ENCODE data around the gene NFKB2. TPM values are rescaled to one million over a fixed set of nuclear protein-coding genes. Genes with fewer than 3 reads are reported as not detected.

Gene NFKB2
- total RNA-seq, 4 donors from 2014 or later, result 19.3 to 49.2 (median 31.8) TPM

DNA sequence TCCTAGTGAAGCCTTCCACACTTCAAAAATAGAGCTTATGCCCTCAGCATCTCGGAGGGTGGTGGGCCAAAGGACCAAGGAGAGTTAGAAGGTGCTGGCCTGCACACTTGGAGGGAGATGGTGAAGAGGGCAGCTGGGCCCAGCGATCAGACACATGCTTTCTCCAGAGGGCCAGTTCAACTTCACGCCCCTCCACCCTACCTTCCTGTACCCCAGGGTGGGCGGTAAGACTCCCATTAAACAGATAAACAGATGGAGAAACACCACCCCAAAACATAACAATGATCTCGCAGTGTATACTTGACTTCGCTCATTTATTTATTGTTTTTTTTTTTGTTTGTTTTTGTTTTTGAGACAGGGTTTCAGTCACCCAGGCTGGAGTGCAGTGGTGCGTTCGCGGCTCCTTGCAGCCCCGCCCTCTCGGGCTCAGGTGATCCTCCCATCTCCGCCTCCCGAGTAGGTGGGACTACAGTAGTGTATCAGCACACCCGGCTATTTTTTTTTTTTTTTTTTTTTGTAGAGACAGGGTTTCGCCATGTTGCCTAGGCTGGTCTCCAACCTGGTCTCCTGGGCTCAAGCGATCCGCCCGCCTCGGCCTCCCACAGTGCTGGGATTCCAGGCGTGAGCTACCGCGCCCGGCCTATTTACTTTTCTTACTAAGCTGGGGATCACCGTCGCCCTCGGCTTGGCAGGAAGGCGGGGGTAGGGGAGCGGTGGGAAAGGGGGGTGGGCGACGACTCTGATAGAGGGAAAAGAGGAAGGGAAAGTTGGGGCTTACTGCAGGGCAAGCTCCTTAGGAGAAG is 54.0 kb downstream of the NFKB2 start:
- H3K4me3 ChIP-seq, result peak overlapping the region; percentile 64 to 85 (median 78)
- peak overlapping the region; percentile 55 to 88 (median 84) for H3K27ac ChIP-seq
- no peaks in the 10 kb centered on the region for H3K9me3 ChIP-seq
- DNase-seq (ENCODE audit: low spot score in 2 of 2), result peak; percentile 30 to 55
- peaks cover 0 to 23% (median 7%) of the 10 kb centered on the region in 4 donors for H3K4me1 ChIP-seq
- TF ChIP-seq CTCF (IDR thresholded peaks at IDR 0.05), result no peak
- TF ChIP-seq EP300 (IDR thresholded peaks at IDR 0.05), result no peak
- no peak for TF ChIP-seq POLR2A (IDR thresholded peaks at IDR 0.05)
- H3K27me3 ChIP-seq, result no peaks in the 10 kb centered on the region
- no peaks in the 10 kb centered on the region for H3K36me3 ChIP-seq
- 14 to 16% methylated on average over 30 of the region's 30 CpGs for WGBS, 2 donors

DNA sequence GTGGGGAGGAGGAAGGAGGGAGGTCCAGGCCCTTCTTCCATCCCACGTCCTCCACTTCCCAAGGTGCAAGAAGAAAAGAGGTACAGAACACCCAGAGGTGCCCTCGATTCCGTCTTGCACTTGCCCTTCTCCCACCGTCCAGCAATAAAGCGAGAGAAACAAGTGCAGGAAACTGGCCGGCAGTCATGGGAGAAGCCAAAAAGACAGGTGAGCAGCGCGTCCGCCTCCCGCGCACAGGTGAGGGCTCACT is 54.5 kb downstream of the NFKB2 start:
- H3K4me1 ChIP-seq, result peaks cover 0 to 23% (median 7%) of the 10 kb centered on the region in 4 donors
- DNase-seq (ENCODE audit: low spot score in 2 of 2), result no peak

GRCh38 chr10:102450374-102451104 is 55.0 kb downstream of the NFKB2 start:
- DNase-seq (ENCODE audit: low spot score in 2 of 2), result peak; percentile 31 to 38
- Histone ChIP-seq H3K27ac (peak overlapping the region; percentile 55 to 88 (median 84)), H3K36me3 (no peaks in the 10 kb centered on the region), H3K9me3 (no peaks in the 10 kb centered on the region), H3K4me1 (peaks cover 0 to 23% (median 7%) of the 10 kb centered on the region in 4 donors), H3K27me3 (no peaks in the 10 kb centered on the region), H3K4me3 (peak overlapping the region; percentile 64 to 85 (median 78))
- 1 to 2% methylated on average over 10 to 14 of the region's 104 CpGs for WGBS, 2 donors
- TF ChIP-seq CTCF (IDR thresholded peaks at IDR 0.05), result no peak
- TF ChIP-seq EP300 (IDR thresholded peaks at IDR 0.05), result peak in 1 of 2 donors; percentile 32
- TF ChIP-seq POLR2A (IDR thresholded peaks at IDR 0.05), result peak; percentile 62 to 77

More for the DNA sequence above, 54.5 kb downstream of the NFKB2 start:
- TF ChIP-seq POLR2A (IDR thresholded peaks at IDR 0.05) (no peak), CTCF (IDR thresholded peaks at IDR 0.05) (no peak), EP300 (IDR thresholded peaks at IDR 0.05) (no peak)
- Histone ChIP-seq H3K27me3 (no peaks in the 10 kb centered on the region), H3K27ac (peak overlapping the region; percentile 55 to 88 (median 84)), H3K9me3 (no peaks in the 10 kb centered on the region), H3K4me3 (peak overlapping the region; percentile 64 to 85 (median 78)), H3K36me3 (no peaks in the 10 kb centered on the region)
- WGBS, 2 donors, result 0 to 1% methylated on average over 11 of the region's 11 CpGs

DNA sequence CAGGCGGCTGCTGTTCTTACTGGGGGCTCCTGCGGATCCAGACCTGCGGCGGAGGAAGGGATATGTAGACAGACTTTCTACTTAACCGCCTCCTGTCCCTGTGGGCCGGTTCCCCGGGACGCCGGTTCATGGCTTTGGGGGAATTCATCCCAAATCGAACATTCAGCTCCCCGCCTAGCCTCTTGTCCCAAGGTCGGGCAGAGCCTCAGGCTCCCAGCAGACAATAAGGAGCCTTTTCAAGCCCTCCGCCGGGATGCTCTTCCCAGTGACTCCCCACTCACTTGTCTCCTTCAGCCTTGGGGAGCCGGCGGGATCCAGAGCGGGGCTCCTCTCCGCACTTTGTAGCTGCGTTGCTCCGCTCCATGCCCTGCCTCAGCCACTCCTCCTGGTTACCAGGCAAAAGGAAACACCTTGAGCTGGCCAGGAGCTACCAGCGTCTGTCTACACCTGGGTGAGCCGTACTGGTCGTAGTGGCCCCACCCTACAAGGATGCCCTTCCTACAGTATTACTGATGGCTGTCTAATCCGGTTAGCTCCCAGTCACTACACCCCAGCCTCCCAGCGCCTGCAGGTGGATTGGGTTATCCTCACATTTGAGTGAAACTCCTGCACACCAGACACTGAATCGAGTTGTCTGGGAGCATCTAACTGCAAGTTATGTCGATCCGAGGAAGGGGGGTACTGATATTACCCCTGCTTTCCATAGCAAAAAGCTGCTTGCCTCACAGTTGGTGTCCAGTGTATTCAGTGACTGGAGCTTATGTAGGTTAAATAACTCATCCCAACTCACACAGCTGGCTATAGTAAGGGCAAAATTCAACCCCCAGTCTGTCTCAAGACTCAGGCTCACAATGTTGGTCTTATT is 55.8 kb downstream of the NFKB2 start, which contains the start of gene C10orf95:
Gene C10orf95 (minus strand): TSS at position 439 of the 865 bp plus-strand sequence. CDS start 450 bp downstream, outside the sequence.
- no peak for DNase-seq (ENCODE audit: low spot score in 2 of 2)
- no peak for TF ChIP-seq EP300 (IDR thresholded peaks at IDR 0.05)
- no peak for TF ChIP-seq CTCF (IDR thresholded peaks at IDR 0.05)
- no peak for TF ChIP-seq POLR2A (IDR thresholded peaks at IDR 0.05)
- peaks cover 0 to 23% (median 7%) of the 10 kb centered on the region in 4 donors for H3K4me1 ChIP-seq
- no peaks in the 10 kb centered on the region for H3K27me3 ChIP-seq
- WGBS, 2 donors, result 23 to 26% methylated on average over 22 to 27 of the region's 28 CpGs
- H3K9me3 ChIP-seq, result no peaks in the 10 kb centered on the region
- peak within 1 kb of the TSS; percentile 55 to 88 (median 82) for H3K27ac ChIP-seq
- peak within 1 kb of the TSS; percentile 64 to 85 (median 78) for H3K4me3 ChIP-seq
- H3K36me3 ChIP-seq, result peaks cover 0 to 5% (median 0%) of the 10 kb centered on the region in 3 donors

Small RNA genes within 50 kb of the gene (small RNA-seq; reads per million reads assigned to genes)
- 319 reads per million, percentile 97 among the genes with 10 or more reads in this experiment for gene MIR146B

Other genes with a start within 250 kb of the NFKB2 start
- gene NOLC1, start 243.3 kb upstream of the NFKB2 start, total RNA-seq, result 10 to 100 TPM; 31.2 to 58.2 (median 51.4) TPM
- gene ELOVL3, start 169.4 kb upstream of the NFKB2 start, total RNA-seq, result not detected
- gene PITX3, start 154.2 kb upstream of the NFKB2 start, total RNA-seq, result not detected
- gene GBF1, start 150.2 kb upstream of the NFKB2 start, total RNA-seq, result 10 to 100 TPM; 31.0 to 38.0 (median 36.1) TPM
- 1 to 10 TPM in 1 of 4 donors, under 1 TPM in 3; 0.30 to 1.1 (median 0.70) TPM for gene PSD, start 23.1 kb downstream of the NFKB2 start, total RNA-seq
- gene FBXL15, start 25.1 kb downstream of the NFKB2 start, total RNA-seq, result 10 to 100 TPM; 25.8 to 51.1 (median 46.2) TPM
- 100 to 1,000 TPM in 3 of 4 donors, 10 to 100 TPM in 1; 86.4 to 195 (median 131) TPM for gene CUEDC2, start 36.9 kb downstream of the NFKB2 start, total RNA-seq
- 1 to 10 TPM in 1 of 4 donors, not detected in 3; 1.4 TPM for gene C10orf95, start 55.8 kb downstream of the NFKB2 start, total RNA-seq
- gene ACTR1A, start 107.0 kb downstream of the NFKB2 start, total RNA-seq, result 100 to 1,000 TPM in 2 of 4 donors, 10 to 100 TPM in 2; 85.5 to 114 (median 105) TPM
- gene SUFU, start 108.3 kb downstream of the NFKB2 start, total RNA-seq, result 10 to 100 TPM in 3 of 4 donors, 1 to 10 TPM in 1; 9.8 to 17.1 (median 14.2) TPM
- 100 to 1,000 TPM; 156 to 206 (median 157) TPM for gene TRIM8, start 248.8 kb downstream of the NFKB2 start, total RNA-seq